HepG2 (cell line): ENCODE results near the gene MYO7A. TPM values are rescaled to one million over a fixed set of nuclear protein-coding genes. Genes with fewer than 3 reads are reported as not detected.

ENCODE experiments used
- FLYWCH1 ChIP-seq: sonication (generic); formaldehyde crosslinking; IDR thresholded peaks from 2 replicates; pipeline ENCODE4 v1.8.1; 2023; ENCODE audit warnings: mild to moderate bottlenecking, missing genetic modification reagents
- LRRFIP1 ChIP-seq: sonication (generic); formaldehyde crosslinking; conservative IDR thresholded peaks from 2 replicates; pipeline ENCODE4 v1.4.0; 2020; ENCODE audit warnings: missing genetic modification reagents
- NFKBIZ ChIP-seq: IDR thresholded peaks from 2 replicates; pipeline ENCODE4 v1.6.1; 2018; ENCODE audit warnings: missing genetic modification reagents, missing compliant biosample characterization
- RBFOX2 ChIP-seq: fragments of 200-400 bp; formaldehyde crosslinking; IDR thresholded peaks from 2 replicates; pipeline ENCODE4 v1.6.1; 2017; ENCODE audit warnings: low read depth, mild to moderate bottlenecking, low read length
- TAF1 ChIP-seq: sonication (generic); formaldehyde crosslinking; IDR thresholded peaks from 2 replicates; pipeline ENCODE4 v1.4.0; 2020; ENCODE audit warnings: missing genetic modification reagents
- ZBTB1 ChIP-seq: sonication (generic); formaldehyde crosslinking; IDR thresholded peaks from 2 replicates; pipeline ENCODE4 v1.4.0; 2020; ENCODE audit warnings: missing genetic modification reagents, borderline replicate concordance
- ZFYVE20 ChIP-seq: sonication (generic); formaldehyde crosslinking; IDR thresholded peaks from 2 replicates; pipeline ENCODE4 v1.8.0; 2023; ENCODE audit warnings: low read depth, mild to moderate bottlenecking, moderate library complexity, missing genetic modification reagents, borderline replicate concordance
- ZMYM3 ChIP-seq: sonication (generic); formaldehyde crosslinking; IDR thresholded peaks from 2 replicates; pipeline ENCODE4 v1.5.1; 2020; ENCODE audit warnings: mild to moderate bottlenecking, missing genetic modification reagents
- ZNF234 ChIP-seq: sonication (generic); formaldehyde crosslinking; conservative IDR thresholded peaks from 2 replicates; pipeline ENCODE4 v1.5.1; 2020; ENCODE audit warnings: mild to moderate bottlenecking, missing genetic modification reagents
- ZNF652 ChIP-seq: IDR thresholded peaks from 2 replicates; pipeline ENCODE4 v1.6.1; 2016; ENCODE audit warnings: low read depth, borderline replicate concordance
- polyA plus RNA-seq, 8 experiments: library from polyadenylated mRNA; depleted of rRNA in 3 of 8; stranded (reverse) in 7 of 8; unstranded in 1 of 8; fragments of >200 nt; fragmentation: Illumina TruSeq in 4 of 8; extraction: Trizol in 4 of 8; gene quantifications; 2 replicates each; pipeline versions ENCODE4 v1.2.1 to v1.2.3, GENCODE V29; 2011 to 2016; ENCODE audit warnings: low read depth in 4 of 8, missing spikeins in 1 of 8, mixed read lengths in 1 of 8; ENCODE audit not compliant: insufficient read depth in 1 of 8
- total RNA-seq, 5 experiments: library from RNA; depleted of rRNA; stranded (reverse); fragments of >200 nt; fragmentation: Illumina TruSeq; extraction: Trizol; gene quantifications; 2 replicates each; pipeline ENCODE4 v1.2.3, GENCODE V29; 2016; ENCODE audit warnings: low read depth in 1 of 5
- TF ChIP-seq, protein P1 (sequence below), 2 experiments: sonication (generic) in 1 of 2; formaldehyde crosslinking in 1 of 2; IDR thresholded peaks; 2 replicates each; pipeline versions ENCODE4 v1.6.1 to v1.9.0; 2014 to 2022; ENCODE audit warnings: antibody characterized with exemption in 1 of 2, borderline replicate concordance in 1 of 2, inconsistent platforms in 1 of 2, low read depth in 1 of 2, missing genetic modification reagents in 1 of 2
- TF ChIP-seq, protein P2 (sequence below): sonication (generic); formaldehyde crosslinking; IDR thresholded peaks from 2 replicates; pipeline ENCODE4 v1.5.1; 2020; ENCODE audit warnings: missing genetic modification reagents, mild to moderate bottlenecking, borderline replicate concordance

Gene MYO7A
- total and polyA plus RNA-seq, 2 of the 13 experiments (the other 11 are each of a cell fraction or from before 2014, with no cell fraction given), result 7.5 to 10.0 TPM

DNA sequence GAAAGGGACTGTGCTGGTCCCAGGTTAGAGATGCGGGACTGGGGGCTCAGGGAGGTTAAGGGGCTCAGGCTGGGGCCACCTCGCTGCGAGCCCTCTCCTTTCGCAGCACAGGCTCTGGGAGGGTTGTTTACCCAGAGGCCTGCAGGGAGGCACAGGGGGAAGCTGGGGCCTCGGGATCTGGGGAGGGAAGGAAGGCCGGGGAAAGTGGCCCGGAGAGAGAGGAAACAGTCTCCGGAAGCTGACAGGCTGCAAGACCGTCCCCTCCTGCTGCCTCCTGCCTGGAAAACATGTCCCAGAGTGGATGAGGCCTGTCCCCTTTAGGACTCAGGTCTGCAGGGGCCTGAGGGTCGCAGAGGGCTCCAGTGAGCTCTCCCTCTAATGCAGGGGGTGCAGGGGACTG, 45.4 kb downstream of the MYO7A start (continued):
- TF ChIP-seq, protein P1, sequence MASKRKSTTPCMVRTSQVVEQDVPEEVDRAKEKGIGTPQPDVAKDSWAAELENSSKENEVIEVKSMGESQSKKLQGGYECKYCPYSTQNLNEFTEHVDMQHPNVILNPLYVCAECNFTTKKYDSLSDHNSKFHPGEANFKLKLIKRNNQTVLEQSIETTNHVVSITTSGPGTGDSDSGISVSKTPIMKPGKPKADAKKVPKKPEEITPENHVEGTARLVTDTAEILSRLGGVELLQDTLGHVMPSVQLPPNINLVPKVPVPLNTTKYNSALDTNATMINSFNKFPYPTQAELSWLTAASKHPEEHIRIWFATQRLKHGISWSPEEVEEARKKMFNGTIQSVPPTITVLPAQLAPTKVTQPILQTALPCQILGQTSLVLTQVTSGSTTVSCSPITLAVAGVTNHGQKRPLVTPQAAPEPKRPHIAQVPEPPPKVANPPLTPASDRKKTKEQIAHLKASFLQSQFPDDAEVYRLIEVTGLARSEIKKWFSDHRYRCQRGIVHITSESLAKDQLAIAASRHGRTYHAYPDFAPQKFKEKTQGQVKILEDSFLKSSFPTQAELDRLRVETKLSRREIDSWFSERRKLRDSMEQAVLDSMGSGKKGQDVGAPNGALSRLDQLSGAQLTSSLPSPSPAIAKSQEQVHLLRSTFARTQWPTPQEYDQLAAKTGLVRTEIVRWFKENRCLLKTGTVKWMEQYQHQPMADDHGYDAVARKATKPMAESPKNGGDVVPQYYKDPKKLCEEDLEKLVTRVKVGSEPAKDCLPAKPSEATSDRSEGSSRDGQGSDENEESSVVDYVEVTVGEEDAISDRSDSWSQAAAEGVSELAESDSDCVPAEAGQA (IDR thresholded peaks at IDR 0.05; ENCODE audit: low read depth), result no peak
- TF ChIP-seq, protein P1 (CRISPR knock-in tag; IDR thresholded peaks at IDR 0.05; ENCODE audit: borderline replicate concordance), result no peak
- TF ChIP-seq TAF1 (CRISPR knock-in tag), result no peak
- no peak for TF ChIP-seq NFKBIZ
- no peak for TF ChIP-seq RBFOX2
- TF ChIP-seq ZBTB1 (CRISPR knock-in tag), result no peak
- no peak for TF ChIP-seq FLYWCH1 (CRISPR knock-in tag)
- TF ChIP-seq ZNF234 (CRISPR knock-in tag), result no peak
- no peak for TF ChIP-seq ZNF652 (CRISPR knock-in tag)
- TF ChIP-seq, protein P2, sequence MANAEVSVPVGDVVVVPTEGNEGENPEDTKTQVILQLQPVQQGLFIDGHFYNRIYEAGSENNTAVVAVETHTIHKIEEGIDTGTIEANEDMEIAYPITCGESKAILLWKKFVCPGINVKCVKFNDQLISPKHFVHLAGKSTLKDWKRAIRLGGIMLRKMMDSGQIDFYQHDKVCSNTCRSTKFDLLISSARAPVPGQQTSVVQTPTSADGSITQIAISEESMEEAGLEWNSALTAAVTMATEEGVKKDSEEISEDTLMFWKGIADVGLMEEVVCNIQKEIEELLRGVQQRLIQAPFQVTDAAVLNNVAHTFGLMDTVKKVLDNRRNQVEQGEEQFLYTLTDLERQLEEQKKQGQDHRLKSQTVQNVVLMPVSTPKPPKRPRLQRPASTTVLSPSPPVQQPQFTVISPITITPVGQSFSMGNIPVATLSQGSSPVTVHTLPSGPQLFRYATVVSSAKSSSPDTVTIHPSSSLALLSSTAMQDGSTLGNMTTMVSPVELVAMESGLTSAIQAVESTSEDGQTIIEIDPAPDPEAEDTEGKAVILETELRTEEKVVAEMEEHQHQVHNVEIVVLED (CRISPR knock-in tag), result no peak
- TF ChIP-seq LRRFIP1, result no peak
- no peak for TF ChIP-seq ZMYM3
- no peak for TF ChIP-seq ZFYVE20 (CRISPR knock-in tag)
